Lung (tissue), 12 donors: Measurements from ENCODE around the gene LBHD2. TPM values are rescaled to one million over a fixed set of nuclear protein-coding genes. Genes with fewer than 3 reads are reported as not detected.

Source experiments
- ATAC-seq: fragments of 200-7000 bp; cut with Tn5 transposase; one replicate; pipeline ENCODE4 v1.9.1; 2020; ENCODE audit warnings: moderate number of reproducible peaks; ENCODE audit not compliant: insufficient read depth, low FRiP score
- DNase-seq, 3 donors: peaks; one replicate each; pipeline ENCODE4 v3.0.0-alpha.2; 2013 to 2017
- H3K27ac ChIP-seq, 2 donors: one replicate each; pipeline ENCODE4 v1.5.1; 2013; ENCODE audit warnings: mild to moderate bottlenecking in 2 of 2, moderate library complexity in 2 of 2, control low read depth in 1 of 2, inconsistent platforms in 1 of 2, low read depth in 1 of 2, low read length in 1 of 2
- H3K27me3 ChIP-seq, 3 donors: one replicate each; pipeline ENCODE4 v1.5.1; 2013; ENCODE audit warnings: low read length in 2 of 3; ENCODE audit not compliant: control insufficient read depth in 3 of 3, insufficient read depth in 3 of 3
- H3K36me3 ChIP-seq, 4 donors: one replicate each; pipeline ENCODE4 v1.5.1; 2013; ENCODE audit warnings: low read length in 4 of 4, mild to moderate bottlenecking in 1 of 4, moderate library complexity in 1 of 4; ENCODE audit not compliant: control insufficient read depth in 4 of 4, insufficient read depth in 4 of 4
- H3K4me1 ChIP-seq, 5 donors: one replicate each; pipeline ENCODE4 v1.5.1; 2013; ENCODE audit warnings: low read length in 5 of 5, mild to moderate bottlenecking in 2 of 5, moderate library complexity in 1 of 5; ENCODE audit not compliant: control insufficient read depth in 5 of 5, insufficient read depth in 5 of 5
- H3K4me3 ChIP-seq: one replicate; pipeline ENCODE4 v1.5.1; 2013; ENCODE audit warnings: mild to moderate bottlenecking, control low read depth, moderate library complexity
- H3K9ac ChIP-seq, 2 donors: one replicate each; pipeline ENCODE4 v1.5.1; 2013; ENCODE audit warnings: low read length in 2 of 2, control low read depth in 1 of 2; ENCODE audit not compliant: insufficient read depth in 1 of 2
- H3K9me3 ChIP-seq, 4 donors: one replicate each; pipeline ENCODE4 v1.5.1; 2013; ENCODE audit warnings: low read length in 3 of 4, mild to moderate bottlenecking in 1 of 4, moderate library complexity in 1 of 4; ENCODE audit not compliant: control insufficient read depth in 4 of 4, insufficient read depth in 3 of 4
- CTCF ChIP-seq: IDR thresholded peaks from 2 replicates; pipeline ENCODE4 v1.5.1; 2012; ENCODE audit warnings: mild to moderate bottlenecking; ENCODE audit errors: control extremely low read depth, extremely low read depth
- WGBS, 2 donors: extraction: QIAGEN DNeasy Blood & Tissue Kit; methylation state at CpG; one replicate each; pipeline ENCODE4 v1.1.7; 2013; 5-methylcytosine and 5-hydroxymethylcytosine counted together
- polyA plus RNA-seq, 2 donors: library from polyadenylated mRNA; stranded (reverse); fragments of 200-250 nt; gene quantifications; one replicate each; pipeline ENCODE4 v1.2.1, GENCODE V29; 2013
- total RNA-seq, 2 donors: library from RNA; depleted of rRNA in 1 of 2; stranded (reverse); fragments of >200 nt in 1 of 2; gene quantifications; one replicate each; pipeline ENCODE4 v1.2.1, GENCODE V29; 2014 to 2021
- donor health status: control.
- donor health status: control.
- donor health status: Bipolar disorder and iron deficiency.
- donor health status: healthy.
- donor health status: DM: yes; HTN: yes; CAD: no.

Gene LBHD2
- total and polyA plus RNA-seq, 4 donors: 0.08 TPM; not detected in 3

GRCh38 chr14:103081951-103082350 is 2.1 kb upstream of the LBHD2 start:
- no peak overlapping the region for H3K4me3 ChIP-seq
- TF ChIP-seq CTCF: no peak
- H3K36me3 ChIP-seq: no peaks in the 10 kb centered on the region
- peaks cover 0 to 4% (median 0%) of the 10 kb centered on the region in 4 donors for H3K9me3 ChIP-seq
- no peak overlapping the region for H3K27ac ChIP-seq
- H3K4me1 ChIP-seq: peaks cover 0 to 2% (median 0%) of the 10 kb centered on the region in 5 donors
- ATAC-seq (no peak), DNase-seq (no peak)
- WGBS, 2 donors: 94% methylated on average over 2 of the region's 2 CpGs
- H3K9ac ChIP-seq: no peak overlapping the region
- H3K27me3 ChIP-seq: peaks cover 9 to 29% (median 10%) of the 10 kb centered on the region in 3 donors

- no peak for DNase-seq
- H3K27me3 ChIP-seq: peaks cover 9 to 28% (median 14%) of the 10 kb centered on the region in 3 donors
Observed at GRCh38 chr14:103085106-103086091, 1.4 kb downstream of the LBHD2 start.

GRCh38 chr14:103086771-103087342 is 2.8 kb downstream of the LBHD2 start:
- Histone ChIP-seq H3K27me3 (peaks cover 5 to 18% (median 14%) of the 10 kb centered on the region in 3 donors), H3K4me3 (no peak overlapping the region), H3K4me1 (peaks cover 0 to 8% (median 2%) of the 10 kb centered on the region in 5 donors), H3K36me3 (no peaks in the 10 kb centered on the region), H3K9me3 (peaks cover 0 to 5% (median 0%) of the 10 kb centered on the region in 4 donors), H3K27ac (no peak overlapping the region), H3K9ac (no peak overlapping the region)
- ATAC-seq (no peak), DNase-seq (no peak)
- no peak for TF ChIP-seq CTCF
- WGBS, 2 donors: 70 to 86% methylated on average over 8 of the region's 8 CpGs

More at GRCh38 chr14:103085106-103086091, 1.4 kb downstream of the LBHD2 start:
- H3K27ac ChIP-seq: no peak overlapping the region
- no peaks in the 10 kb centered on the region for H3K36me3 ChIP-seq
- WGBS, 2 donors: 74 to 83% methylated on average over 23 to 24 of the region's 24 CpGs
- TF ChIP-seq CTCF: no peak
- no peak for ATAC-seq
- H3K4me1 ChIP-seq: peaks cover 0 to 2% (median 0%) of the 10 kb centered on the region in 5 donors
- H3K4me3 ChIP-seq: no peak overlapping the region
- H3K9ac ChIP-seq: no peak overlapping the region
- peaks cover 0 to 5% (median 0%) of the 10 kb centered on the region in 4 donors for H3K9me3 ChIP-seq
